ENCODE results near the gene SUFU. TPM values are rescaled to one million over a fixed set of nuclear protein-coding genes. Genes with fewer than 3 reads are reported as not detected.

Gene SUFU
- total and polyA plus RNA-seq, 2 of the 13 experiments (the other 11 are each of a cell fraction or from before 2014, with no cell fraction given), result 2.9 to 5.5 TPM

DNA sequence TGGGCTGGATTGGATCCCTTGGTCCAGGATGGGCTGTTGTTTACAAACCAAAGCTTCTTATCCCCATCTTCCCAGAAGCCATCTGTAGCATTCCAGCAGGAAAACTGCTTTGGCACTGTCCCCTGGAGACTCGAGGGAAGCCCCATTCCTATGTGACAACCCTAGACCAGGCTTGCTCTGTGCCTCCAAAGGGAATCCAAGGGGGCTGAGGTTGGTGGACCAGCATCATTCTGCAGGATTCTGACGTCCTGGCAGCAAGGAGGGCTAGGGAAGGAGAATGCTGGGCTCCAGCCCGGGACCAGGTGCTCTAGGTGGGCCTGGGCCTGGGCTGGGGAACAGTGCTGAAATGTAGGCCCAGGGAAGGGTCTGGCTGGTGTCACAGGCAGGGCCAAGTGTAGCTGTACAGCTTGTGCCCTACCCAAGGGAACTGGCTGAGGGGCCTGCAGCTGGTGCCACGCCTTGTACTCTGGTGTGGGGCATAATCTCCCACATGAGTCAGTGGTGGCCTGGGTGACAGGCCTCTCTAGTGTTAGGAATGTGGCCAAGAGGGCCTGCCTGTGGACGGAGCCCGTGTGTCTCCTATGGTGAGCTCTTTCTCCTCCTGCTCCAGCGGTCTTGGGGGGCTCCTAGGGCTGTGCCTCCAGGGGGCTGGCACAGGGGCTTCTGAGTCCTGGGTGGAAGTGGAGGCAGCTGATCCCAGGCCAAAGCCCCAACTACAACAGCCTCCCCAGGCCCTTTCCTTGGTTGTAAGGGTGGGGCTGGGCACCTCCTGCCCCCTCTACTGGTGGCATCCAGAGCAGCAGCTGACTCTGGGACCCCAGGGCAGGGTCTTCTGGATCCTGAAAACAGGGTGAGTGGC lies 165.7 kb downstream of the SUFU start (continued):
- peak; percentile 54; the same call in 1 of the 2 replicates for TF ChIP-seq FOSL2 (CRISPR knock-in tag; IDR thresholded peaks at IDR 0.05)
- TF ChIP-seq, protein P1, sequence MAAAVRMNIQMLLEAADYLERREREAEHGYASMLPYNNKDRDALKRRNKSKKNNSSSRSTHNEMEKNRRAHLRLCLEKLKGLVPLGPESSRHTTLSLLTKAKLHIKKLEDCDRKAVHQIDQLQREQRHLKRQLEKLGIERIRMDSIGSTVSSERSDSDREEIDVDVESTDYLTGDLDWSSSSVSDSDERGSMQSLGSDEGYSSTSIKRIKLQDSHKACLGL (CRISPR knock-in tag; IDR thresholded peaks at IDR 0.05), result 0 out of 2 replicates have a peak, but pooled peaks have one; percentile 33
- no peak for TF ChIP-seq ZNF264 (CRISPR knock-in tag; IDR thresholded peaks at IDR 0.05)
- peak; percentile 8; the same call in 1 of the 2 replicates for TF ChIP-seq GABPB1 (CRISPR knock-in tag; IDR thresholded peaks at IDR 0.05)
- no peak for TF ChIP-seq ISX (CRISPR knock-in tag; conservative IDR thresholded peaks at IDR 0.05)
- no peak for TF ChIP-seq SCMH1 (CRISPR knock-in tag; IDR thresholded peaks at IDR 0.05; ENCODE audit: borderline replicate concordance)
- peak; percentile 77 for TF ChIP-seq ZFY (CRISPR knock-in tag; IDR thresholded peaks at IDR 0.05)
- TF ChIP-seq, protein P2, sequence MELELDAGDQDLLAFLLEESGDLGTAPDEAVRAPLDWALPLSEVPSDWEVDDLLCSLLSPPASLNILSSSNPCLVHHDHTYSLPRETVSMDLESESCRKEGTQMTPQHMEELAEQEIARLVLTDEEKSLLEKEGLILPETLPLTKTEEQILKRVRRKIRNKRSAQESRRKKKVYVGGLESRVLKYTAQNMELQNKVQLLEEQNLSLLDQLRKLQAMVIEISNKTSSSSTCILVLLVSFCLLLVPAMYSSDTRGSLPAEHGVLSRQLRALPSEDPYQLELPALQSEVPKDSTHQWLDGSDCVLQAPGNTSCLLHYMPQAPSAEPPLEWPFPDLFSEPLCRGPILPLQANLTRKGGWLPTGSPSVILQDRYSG (CRISPR knock-in tag; IDR thresholded peaks at IDR 0.05), result no peak
- TF ChIP-seq ZSCAN29 (CRISPR knock-in tag; conservative IDR thresholded peaks at IDR 0.05), result 0 out of 2 replicates have a peak, but pooled peaks have one; percentile 35
- TF ChIP-seq, protein P3, sequence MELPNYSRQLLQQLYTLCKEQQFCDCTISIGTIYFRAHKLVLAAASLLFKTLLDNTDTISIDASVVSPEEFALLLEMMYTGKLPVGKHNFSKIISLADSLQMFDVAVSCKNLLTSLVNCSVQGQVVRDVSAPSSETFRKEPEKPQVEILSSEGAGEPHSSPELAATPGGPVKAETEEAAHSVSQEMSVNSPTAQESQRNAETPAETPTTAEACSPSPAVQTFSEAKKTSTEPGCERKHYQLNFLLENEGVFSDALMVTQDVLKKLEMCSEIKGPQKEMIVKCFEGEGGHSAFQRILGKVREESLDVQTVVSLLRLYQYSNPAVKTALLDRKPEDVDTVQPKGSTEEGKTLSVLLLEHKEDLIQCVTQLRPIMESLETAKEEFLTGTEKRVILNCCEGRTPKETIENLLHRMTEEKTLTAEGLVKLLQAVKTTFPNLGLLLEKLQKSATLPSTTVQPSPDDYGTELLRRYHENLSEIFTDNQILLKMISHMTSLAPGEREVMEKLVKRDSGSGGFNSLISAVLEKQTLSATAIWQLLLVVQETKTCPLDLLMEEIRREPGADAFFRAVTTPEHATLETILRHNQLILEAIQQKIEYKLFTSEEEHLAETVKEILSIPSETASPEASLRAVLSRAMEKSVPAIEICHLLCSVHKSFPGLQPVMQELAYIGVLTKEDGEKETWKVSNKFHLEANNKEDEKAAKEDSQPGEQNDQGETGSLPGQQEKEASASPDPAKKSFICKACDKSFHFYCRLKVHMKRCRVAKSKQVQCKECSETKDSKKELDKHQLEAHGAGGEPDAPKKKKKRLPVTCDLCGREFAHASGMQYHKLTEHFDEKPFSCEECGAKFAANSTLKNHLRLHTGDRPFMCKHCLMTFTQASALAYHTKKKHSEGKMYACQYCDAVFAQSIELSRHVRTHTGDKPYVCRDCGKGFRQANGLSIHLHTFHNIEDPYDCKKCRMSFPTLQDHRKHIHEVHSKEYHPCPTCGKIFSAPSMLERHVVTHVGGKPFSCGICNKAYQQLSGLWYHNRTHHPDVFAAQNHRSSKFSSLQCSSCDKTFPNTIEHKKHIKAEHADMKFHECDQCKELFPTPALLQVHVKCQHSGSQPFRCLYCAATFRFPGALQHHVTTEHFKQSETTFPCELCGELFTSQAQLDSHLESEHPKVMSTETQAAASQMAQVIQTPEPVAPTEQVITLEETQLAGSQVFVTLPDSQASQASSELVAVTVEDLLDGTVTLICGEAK (IDR thresholded peaks at IDR 0.05), result no peak
- TF ChIP-seq, protein P3 (CRISPR knock-in tag; IDR thresholded peaks at IDR 0.05), result no peak
- TF ChIP-seq, protein P4, sequence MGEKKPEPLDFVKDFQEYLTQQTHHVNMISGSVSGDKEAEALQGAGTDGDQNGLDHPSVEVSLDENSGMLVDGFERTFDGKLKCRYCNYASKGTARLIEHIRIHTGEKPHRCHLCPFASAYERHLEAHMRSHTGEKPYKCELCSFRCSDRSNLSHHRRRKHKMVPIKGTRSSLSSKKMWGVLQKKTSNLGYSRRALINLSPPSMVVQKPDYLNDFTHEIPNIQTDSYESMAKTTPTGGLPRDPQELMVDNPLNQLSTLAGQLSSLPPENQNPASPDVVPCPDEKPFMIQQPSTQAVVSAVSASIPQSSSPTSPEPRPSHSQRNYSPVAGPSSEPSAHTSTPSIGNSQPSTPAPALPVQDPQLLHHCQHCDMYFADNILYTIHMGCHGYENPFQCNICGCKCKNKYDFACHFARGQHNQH (CRISPR knock-in tag; IDR thresholded peaks at IDR 0.05), result no peak
- TF ChIP-seq AHR (CRISPR knock-in tag; IDR thresholded peaks at IDR 0.05), result no peak
- TF ChIP-seq, protein P5, sequence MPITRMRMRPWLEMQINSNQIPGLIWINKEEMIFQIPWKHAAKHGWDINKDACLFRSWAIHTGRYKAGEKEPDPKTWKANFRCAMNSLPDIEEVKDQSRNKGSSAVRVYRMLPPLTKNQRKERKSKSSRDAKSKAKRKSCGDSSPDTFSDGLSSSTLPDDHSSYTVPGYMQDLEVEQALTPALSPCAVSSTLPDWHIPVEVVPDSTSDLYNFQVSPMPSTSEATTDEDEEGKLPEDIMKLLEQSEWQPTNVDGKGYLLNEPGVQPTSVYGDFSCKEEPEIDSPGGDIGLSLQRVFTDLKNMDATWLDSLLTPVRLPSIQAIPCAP (CRISPR knock-in tag; IDR thresholded peaks at IDR 0.05; ENCODE audit: low read depth), result no peak
- no peak for TF ChIP-seq GLI4 (CRISPR knock-in tag; IDR thresholded peaks at IDR 0.05; ENCODE audit: borderline replicate concordance)
- TF ChIP-seq ZBTB8A (CRISPR knock-in tag; IDR thresholded peaks at IDR 0.05; ENCODE audit: borderline replicate concordance, low read depth), result no peak
- no peak for TF ChIP-seq NFKBIZ (CRISPR knock-in tag; IDR thresholded peaks at IDR 0.05)

All from HepG2 (cell line).